Activated CD4-positive, alpha-beta T cell treated with anti-CD3 and anti-CD28 coated beads, Interleukin-10, Interleukin-2, amounts not matched to agents 100 ng/mL and 50 ng/mL, durations not matched to agents 16 hours and 8 hours (primary cell): Measurements from ENCODE around the gene CTSW.

Source experiments
- DNase-seq: peaks from one replicate; pipeline ENCODE4 v3.0.0-alpha.2; 2020

Gene CTSW

GRCh38 chr11:65856689-65857499, 22.7 kb upstream of the CTSW start:
- DNase-seq = peak; percentile 88

GRCh38 chr11:65857500-65857852, 22.2 kb upstream of the CTSW start:
- no peak for DNase-seq

GRCh38 chr11:65857853-65858680, 21.6 kb upstream of the CTSW start, which contains the start of gene CFL1:
Gene CFL1 (minus strand): TSS chr11:65858180. CDS start chr11:65858099, 81 bp downstream.
- DNase-seq = peak; percentile 99

- no peak for DNase-seq
These were observed 21.0 kb upstream of the CTSW start for GRCh38 chr11:65858681-65859087.

- peak; percentile 99 for DNase-seq
These were observed 20.4 kb upstream of the CTSW start for GRCh38 chr11:65859095-65859811.

GRCh38 chr11:65859812-65860277, 19.8 kb upstream of the CTSW start:
- DNase-seq = no peak

- DNase-seq = peak; percentile 98
These were observed 19.1 kb upstream of the CTSW start, which contains the start of gene MUS81 for GRCh38 chr11:65860278-65861164. Gene MUS81 (plus strand): TSS chr11:65860433. CDS start chr11:65860754, 321 bp downstream.

GRCh38 chr11:65861165-65861505, 18.5 kb upstream of the CTSW start:
- no peak for DNase-seq

- no peak for DNase-seq
These were observed 18.0 kb upstream of the CTSW start for GRCh38 chr11:65861533-65862183.

GRCh38 chr11:65862191-65862735, 17.4 kb upstream of the CTSW start:
- DNase-seq = no peak

GRCh38 chr11:65862941-65863888, 16.4 kb upstream of the CTSW start:
- no peak for DNase-seq

- DNase-seq = no peak
These were observed 15.5 kb upstream of the CTSW start for GRCh38 chr11:65863889-65864705.

- no peak for DNase-seq
These were observed 14.7 kb upstream of the CTSW start for GRCh38 chr11:65864706-65865471.

GRCh38 chr11:65865550-65866172, 14.0 kb upstream of the CTSW start:
- no peak for DNase-seq

- DNase-seq = no peak
These were observed 12.9 kb upstream of the CTSW start for GRCh38 chr11:65866509-65867283.

GRCh38 chr11:65867284-65868071, 12.2 kb upstream of the CTSW start:
- no peak for DNase-seq
